ENCODE measurements around the gene ENDOV.

Gene ENDOV

GRCh38 chr17:80463784-80464400, 48.9 kb downstream of the ENDOV start:
- Histone ChIP-seq H3K4me1 (ENCODE audit: control insufficient read depth, insufficient read depth, low read length, poor library complexity, severe bottlenecking) (no peaks in the 10 kb centered on the region), H3K27ac (ENCODE audit: insufficient read depth, low read length, poor library complexity, severe bottlenecking) (no peak overlapping the region), H3K4me3 (ENCODE audit: insufficient read depth, low read depth, low read length, poor library complexity, severe bottlenecking) (no peak overlapping the region), H3K9me3 (ENCODE audit: control insufficient read depth, low read length) (no peaks in the 10 kb centered on the region), H3K36me3 (ENCODE audit: control insufficient read depth, insufficient read depth, low read length) (no peaks in the 10 kb centered on the region), H3K27me3 (replicated peaks; ENCODE audit: control insufficient read depth, insufficient read depth, low read length, poor library complexity, severe bottlenecking) (peaks cover 12% of the 10 kb centered on the region)
- DNase-seq, result no peak

DNA sequence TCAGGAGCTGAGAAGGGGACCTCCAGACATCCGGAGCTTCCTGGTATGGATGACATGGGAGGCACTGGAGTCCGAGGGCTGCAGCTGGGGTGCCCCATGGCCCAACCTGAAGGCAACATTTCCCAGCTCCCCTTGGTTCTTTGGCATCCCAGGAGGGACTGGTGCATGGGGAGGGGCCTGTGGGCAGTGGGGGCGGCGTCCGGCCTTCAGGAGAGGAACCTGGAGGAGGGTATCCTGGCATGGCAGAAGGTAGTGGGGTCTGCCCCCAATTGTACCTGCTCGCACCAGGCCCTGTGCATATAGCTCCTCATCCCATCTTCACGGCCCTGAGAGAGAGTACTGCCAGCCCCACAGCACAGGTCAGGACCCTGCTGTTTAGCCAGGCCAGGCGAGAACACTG, 49.5 kb downstream of the ENDOV start:
- Histone ChIP-seq H3K27ac (ENCODE audit: insufficient read depth, low read length, poor library complexity, severe bottlenecking) (no peak overlapping the region), H3K4me3 (ENCODE audit: insufficient read depth, low read depth, low read length, poor library complexity, severe bottlenecking) (no peak overlapping the region), H3K36me3 (ENCODE audit: control insufficient read depth, insufficient read depth, low read length) (no peaks in the 10 kb centered on the region), H3K9me3 (ENCODE audit: control insufficient read depth, low read length) (no peaks in the 10 kb centered on the region), H3K27me3 (replicated peaks; ENCODE audit: control insufficient read depth, insufficient read depth, low read length, poor library complexity, severe bottlenecking) (peaks cover 15% of the 10 kb centered on the region), H3K4me1 (ENCODE audit: control insufficient read depth, insufficient read depth, low read length, poor library complexity, severe bottlenecking) (no peaks in the 10 kb centered on the region)
- DNase-seq, result no peak

- Histone ChIP-seq H3K4me1 (ENCODE audit: control insufficient read depth, insufficient read depth, low read length, poor library complexity, severe bottlenecking) (no peaks in the 10 kb centered on the region), H3K27ac (ENCODE audit: insufficient read depth, low read length, poor library complexity, severe bottlenecking) (no peak overlapping the region), H3K9me3 (ENCODE audit: control insufficient read depth, low read length) (no peaks in the 10 kb centered on the region), H3K27me3 (replicated peaks; ENCODE audit: control insufficient read depth, insufficient read depth, low read length, poor library complexity, severe bottlenecking) (peaks cover 21% of the 10 kb centered on the region), H3K36me3 (ENCODE audit: control insufficient read depth, insufficient read depth, low read length) (no peaks in the 10 kb centered on the region), H3K4me3 (ENCODE audit: insufficient read depth, low read depth, low read length, poor library complexity, severe bottlenecking) (no peak overlapping the region)
- DNase-seq, result no peak
Measured at GRCh38 chr17:80465327-80465974, 50.5 kb downstream of the ENDOV start.

GRCh38 chr17:80466188-80466705, 51.3 kb downstream of the ENDOV start:
- no peaks in the 10 kb centered on the region for H3K36me3 ChIP-seq (ENCODE audit: control insufficient read depth, insufficient read depth, low read length)
- no peak for DNase-seq
- no peaks in the 10 kb centered on the region for H3K9me3 ChIP-seq (ENCODE audit: control insufficient read depth, low read length)
- peaks cover 21% of the 10 kb centered on the region for H3K27me3 ChIP-seq (replicated peaks; ENCODE audit: control insufficient read depth, insufficient read depth, low read length, poor library complexity, severe bottlenecking)
- H3K4me1 ChIP-seq (ENCODE audit: control insufficient read depth, insufficient read depth, low read length, poor library complexity, severe bottlenecking), result no peaks in the 10 kb centered on the region
- no peak overlapping the region for H3K27ac ChIP-seq (ENCODE audit: insufficient read depth, low read length, poor library complexity, severe bottlenecking)
- no peak overlapping the region for H3K4me3 ChIP-seq (ENCODE audit: insufficient read depth, low read depth, low read length, poor library complexity, severe bottlenecking)

DNA sequence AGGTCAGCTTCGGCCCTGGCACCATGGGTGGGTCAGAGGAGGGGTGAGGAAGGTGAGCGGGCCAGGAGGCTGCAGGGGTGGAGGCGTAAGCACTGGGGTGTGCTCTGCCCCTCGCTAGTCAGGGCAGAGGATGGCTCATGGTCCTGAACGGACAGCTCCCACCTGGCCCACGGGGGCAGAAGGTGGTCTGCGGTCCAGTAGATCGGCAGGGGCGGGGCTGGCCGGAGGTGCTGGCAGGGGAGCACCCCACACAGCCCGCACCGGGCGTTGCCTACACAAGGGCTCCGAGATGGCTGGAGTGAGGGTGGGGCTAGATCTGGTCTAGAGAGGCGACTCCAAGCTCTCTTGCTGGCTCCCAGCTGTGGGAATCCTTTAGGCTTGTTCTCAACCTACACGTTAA, 53.3 kb downstream of the ENDOV start:
- Histone ChIP-seq H3K4me1 (ENCODE audit: control insufficient read depth, insufficient read depth, low read length, poor library complexity, severe bottlenecking) (no peaks in the 10 kb centered on the region), H3K27ac (ENCODE audit: insufficient read depth, low read length, poor library complexity, severe bottlenecking) (no peak overlapping the region), H3K4me3 (ENCODE audit: insufficient read depth, low read depth, low read length, poor library complexity, severe bottlenecking) (no peak overlapping the region), H3K36me3 (ENCODE audit: control insufficient read depth, insufficient read depth, low read length) (no peaks in the 10 kb centered on the region), H3K9me3 (ENCODE audit: control insufficient read depth, low read length) (no peaks in the 10 kb centered on the region), H3K27me3 (replicated peaks; ENCODE audit: control insufficient read depth, insufficient read depth, low read length, poor library complexity, severe bottlenecking) (peaks cover 22% of the 10 kb centered on the region)
- no peak for DNase-seq

DNA sequence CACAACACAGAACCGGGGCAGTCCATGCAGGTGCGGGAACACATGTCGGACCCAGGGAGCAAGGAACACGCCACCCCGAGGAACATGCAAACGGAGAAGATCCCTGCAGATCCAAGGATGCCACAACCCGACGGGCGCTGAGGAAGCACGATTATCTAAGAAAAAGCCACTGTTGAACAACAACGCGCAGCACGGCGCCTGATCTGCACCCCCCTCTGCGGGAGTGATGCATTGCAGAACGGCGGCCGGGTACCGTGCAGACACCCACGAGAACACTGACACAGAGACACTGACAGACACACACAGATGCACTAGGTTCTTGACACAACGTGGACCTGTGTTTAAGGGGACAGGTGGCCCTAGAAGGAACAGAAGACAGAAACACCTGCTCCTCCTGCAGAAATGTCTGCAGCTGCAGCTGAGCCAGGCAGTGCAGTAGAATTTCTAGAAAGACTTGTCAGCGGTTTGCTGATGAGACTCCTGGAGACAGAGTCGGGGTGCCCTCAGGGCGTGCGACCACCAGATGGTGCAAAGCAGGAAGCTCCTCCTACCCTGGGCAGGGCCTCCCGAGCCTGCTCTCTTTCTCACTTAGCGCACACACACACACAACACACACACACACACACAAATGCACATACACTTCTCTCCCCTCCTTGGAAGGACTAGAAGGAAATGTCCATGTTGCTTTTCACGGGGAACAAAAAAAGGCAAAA, 54.0 kb downstream of the ENDOV start:
- no peak for DNase-seq
- Histone ChIP-seq H3K27me3 (replicated peaks; ENCODE audit: control insufficient read depth, insufficient read depth, low read length, poor library complexity, severe bottlenecking) (peaks cover 28% of the 10 kb centered on the region), H3K4me1 (ENCODE audit: control insufficient read depth, insufficient read depth, low read length, poor library complexity, severe bottlenecking) (no peaks in the 10 kb centered on the region), H3K27ac (ENCODE audit: insufficient read depth, low read length, poor library complexity, severe bottlenecking) (no peak overlapping the region), H3K9me3 (ENCODE audit: control insufficient read depth, low read length) (no peaks in the 10 kb centered on the region), H3K36me3 (ENCODE audit: control insufficient read depth, insufficient read depth, low read length) (no peaks in the 10 kb centered on the region), H3K4me3 (ENCODE audit: insufficient read depth, low read depth, low read length, poor library complexity, severe bottlenecking) (no peak overlapping the region)

GRCh38 chr17:80469667-80470066, 54.7 kb downstream of the ENDOV start:
- H3K4me3 ChIP-seq (ENCODE audit: insufficient read depth, low read depth, low read length, poor library complexity, severe bottlenecking), result no peak overlapping the region
- H3K36me3 ChIP-seq (ENCODE audit: control insufficient read depth, insufficient read depth, low read length), result no peaks in the 10 kb centered on the region
- H3K9me3 ChIP-seq (ENCODE audit: control insufficient read depth, low read length), result no peaks in the 10 kb centered on the region
- H3K4me1 ChIP-seq (ENCODE audit: control insufficient read depth, insufficient read depth, low read length, poor library complexity, severe bottlenecking), result peaks cover 5% of the 10 kb centered on the region
- peaks cover 35% of the 10 kb centered on the region for H3K27me3 ChIP-seq (replicated peaks; ENCODE audit: control insufficient read depth, insufficient read depth, low read length, poor library complexity, severe bottlenecking)
- DNase-seq, result no peak
- H3K27ac ChIP-seq (ENCODE audit: insufficient read depth, low read length, poor library complexity, severe bottlenecking), result no peak overlapping the region

- DNase-seq, result no peak
- Histone ChIP-seq H3K27me3 (replicated peaks; ENCODE audit: control insufficient read depth, insufficient read depth, low read length, poor library complexity, severe bottlenecking) (peaks cover 42% of the 10 kb centered on the region), H3K36me3 (ENCODE audit: control insufficient read depth, insufficient read depth, low read length) (no peaks in the 10 kb centered on the region), H3K9me3 (ENCODE audit: control insufficient read depth, low read length) (no peaks in the 10 kb centered on the region), H3K27ac (ENCODE audit: insufficient read depth, low read length, poor library complexity, severe bottlenecking) (no peak overlapping the region), H3K4me1 (ENCODE audit: control insufficient read depth, insufficient read depth, low read length, poor library complexity, severe bottlenecking) (peaks cover 15% of the 10 kb centered on the region), H3K4me3 (ENCODE audit: insufficient read depth, low read depth, low read length, poor library complexity, severe bottlenecking) (no peak overlapping the region)
Measured at GRCh38 chr17:80470603-80471002, 55.6 kb downstream of the ENDOV start.

DNA sequence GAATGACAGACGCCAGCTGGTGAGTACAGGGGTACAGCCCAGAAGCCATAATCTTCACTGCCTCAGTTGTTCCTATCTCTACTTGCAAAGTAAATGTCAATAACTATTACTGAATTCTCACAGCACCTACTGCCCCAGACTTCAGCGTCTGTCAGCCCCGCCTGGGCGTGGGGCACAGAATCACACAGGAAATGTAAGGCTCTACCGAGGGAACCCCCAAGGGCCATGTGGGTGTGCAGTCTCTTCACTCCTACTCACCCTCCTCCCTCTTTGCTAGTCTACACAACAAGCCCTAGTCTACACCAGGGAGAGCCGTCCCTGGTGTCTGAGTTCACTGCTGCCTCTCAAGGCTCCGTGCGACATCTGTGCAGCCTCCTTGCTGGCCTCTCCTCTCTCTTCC, 57.0 kb downstream of the ENDOV start:
- peaks cover 51% of the 10 kb centered on the region for H3K27me3 ChIP-seq (replicated peaks; ENCODE audit: control insufficient read depth, insufficient read depth, low read length, poor library complexity, severe bottlenecking)

GRCh38 chr17:80472996-80473395, 58.0 kb downstream of the ENDOV start:
- H3K4me3 ChIP-seq (ENCODE audit: insufficient read depth, low read depth, low read length, poor library complexity, severe bottlenecking), result no peak overlapping the region
- H3K27ac ChIP-seq (ENCODE audit: insufficient read depth, low read length, poor library complexity, severe bottlenecking), result no peak overlapping the region
- peaks cover 59% of the 10 kb centered on the region for H3K27me3 ChIP-seq (replicated peaks; ENCODE audit: control insufficient read depth, insufficient read depth, low read length, poor library complexity, severe bottlenecking)
- DNase-seq, result no peak
- H3K4me1 ChIP-seq (ENCODE audit: control insufficient read depth, insufficient read depth, low read length, poor library complexity, severe bottlenecking), result peaks cover 34% of the 10 kb centered on the region
- no peaks in the 10 kb centered on the region for H3K36me3 ChIP-seq (ENCODE audit: control insufficient read depth, insufficient read depth, low read length)
- no peaks in the 10 kb centered on the region for H3K9me3 ChIP-seq (ENCODE audit: control insufficient read depth, low read length)

More for the DNA sequence above, 57.0 kb downstream of the ENDOV start:
- peaks cover 23% of the 10 kb centered on the region for H3K4me1 ChIP-seq (ENCODE audit: control insufficient read depth, insufficient read depth, low read length, poor library complexity, severe bottlenecking)
- H3K27ac ChIP-seq (ENCODE audit: insufficient read depth, low read length, poor library complexity, severe bottlenecking), result no peak overlapping the region
- no peak overlapping the region for H3K4me3 ChIP-seq (ENCODE audit: insufficient read depth, low read depth, low read length, poor library complexity, severe bottlenecking)
- H3K36me3 ChIP-seq (ENCODE audit: control insufficient read depth, insufficient read depth, low read length), result no peaks in the 10 kb centered on the region
- no peak for DNase-seq
- H3K9me3 ChIP-seq (ENCODE audit: control insufficient read depth, low read length), result no peaks in the 10 kb centered on the region
